SKM-1 (cell line): ENCODE results near the gene LMF1.
"Not testable (repeated sequence)": the region's sequence is repeated elsewhere in the genome, so short reads cannot be mapped to it uniquely, and the experiment has no call there.

Experiments used
- DNase-seq: peaks from one replicate; lab custom pipeline; 2025; ENCODE audit not compliant: unreplicated experiment; lab: John Stamatoyannopoulos, UW

LMF1 gene

DNA sequence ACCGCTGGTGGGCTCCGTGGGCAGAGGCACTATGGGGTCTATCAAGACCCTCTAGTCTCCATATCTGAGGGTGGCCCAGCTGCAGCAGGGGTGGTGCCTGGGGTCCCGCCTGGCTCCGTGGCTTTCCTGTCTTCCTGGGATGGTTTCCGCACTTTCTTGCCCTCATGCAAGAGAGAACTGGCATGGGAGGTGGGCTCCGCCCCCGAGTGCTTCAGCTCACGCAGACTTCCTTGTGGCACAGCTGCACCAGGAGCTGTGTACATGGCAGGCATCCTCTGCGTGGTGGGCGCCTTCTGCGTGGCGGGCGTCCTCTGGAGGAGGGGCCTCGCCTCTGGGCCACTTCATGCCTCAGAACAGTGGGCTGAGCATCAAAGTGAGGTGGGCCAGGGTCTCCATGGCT is 73.1 kb downstream of the LMF1 start:
- DNase-seq: no peak

GRCh38 chr16:897200-897543 is 73.6 kb downstream of the LMF1 start:
- no peak for DNase-seq

DNA sequence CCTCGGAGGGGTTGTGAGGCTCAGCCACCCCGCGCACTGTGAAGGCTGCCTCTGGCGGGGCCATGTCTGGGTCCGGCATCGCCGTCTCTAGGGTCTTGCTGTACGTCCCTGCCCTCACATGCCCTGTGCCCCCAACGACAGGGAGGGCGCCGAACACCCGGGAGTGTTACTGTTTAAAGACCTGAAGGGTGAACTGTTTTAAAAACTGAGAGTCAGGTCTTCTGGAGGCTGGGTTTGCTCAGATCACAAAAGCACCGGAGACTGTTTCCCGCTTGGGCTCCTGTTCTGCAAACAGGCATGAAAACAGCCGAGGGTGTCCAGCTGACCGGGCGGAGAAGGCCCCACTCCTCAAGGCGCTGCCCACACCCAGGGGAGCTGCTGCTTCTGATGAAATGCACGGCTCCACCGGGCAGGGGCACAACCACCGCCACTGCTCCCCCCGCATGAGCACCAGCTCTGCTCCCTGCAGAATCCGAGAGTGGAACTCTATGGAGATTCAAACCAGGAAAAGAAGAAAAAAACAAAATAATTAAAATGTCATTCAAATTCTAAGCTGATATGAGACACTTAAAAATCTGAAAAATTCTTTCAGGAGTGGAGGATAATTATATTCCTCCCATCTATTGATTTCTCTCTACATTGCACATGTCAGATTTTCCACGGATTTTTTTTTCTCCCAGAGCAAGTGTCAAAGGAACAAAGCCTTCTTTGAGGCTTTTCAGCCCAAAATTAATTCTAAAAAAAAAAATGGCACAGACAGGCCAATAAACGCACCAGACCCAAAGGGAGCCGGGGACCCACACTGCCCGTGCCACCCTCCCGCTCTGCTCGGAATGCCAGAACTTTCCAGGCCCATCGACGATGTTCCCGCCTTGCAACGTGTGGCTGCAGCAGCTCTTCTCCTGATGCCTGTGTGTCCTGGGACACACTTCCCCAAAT is 74.3 kb downstream of the LMF1 start:
- DNase-seq: no peak

DNA sequence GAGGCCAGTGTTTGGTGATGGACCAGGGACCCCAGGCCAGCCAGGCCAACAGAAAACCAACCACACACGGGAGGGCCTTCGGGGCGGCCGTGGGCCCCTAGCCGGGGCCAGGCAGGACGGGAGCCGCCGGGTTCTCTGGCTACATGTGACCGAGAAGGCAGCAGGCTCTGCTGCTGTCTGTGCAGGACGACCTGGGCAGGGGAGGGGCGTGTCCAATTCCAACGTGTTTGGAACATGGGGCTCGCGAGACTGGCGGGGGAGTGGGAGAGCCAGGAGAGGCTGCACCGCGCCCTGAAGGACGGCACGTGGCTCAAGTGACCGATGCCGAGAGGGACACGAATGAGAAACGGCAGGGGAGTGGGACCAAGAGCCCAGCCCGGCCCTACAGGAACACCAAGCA is 75.4 kb downstream of the LMF1 start:
- no peak for DNase-seq

- no peak for DNase-seq
Measured at GRCh38 chr16:894841-895240, 75.9 kb downstream of the LMF1 start.

DNA sequence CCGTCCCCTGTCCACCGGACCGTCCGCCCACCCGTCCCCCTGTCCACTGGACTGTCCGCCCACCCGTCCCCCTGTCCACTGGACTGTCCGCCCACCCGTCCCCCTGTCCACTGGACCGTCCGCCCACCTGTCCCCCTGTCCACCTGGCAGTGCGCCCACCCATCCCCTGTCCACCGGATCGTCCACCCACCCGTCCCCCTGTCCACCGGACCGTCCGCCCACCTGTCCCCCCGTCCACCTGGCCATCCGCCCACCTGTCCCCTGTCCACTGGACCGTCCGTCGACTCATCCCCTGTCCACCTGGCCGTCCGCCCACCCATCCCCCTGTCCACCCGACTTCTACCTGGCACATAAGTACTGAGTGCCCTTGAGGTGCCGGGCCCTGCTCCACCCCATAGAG is 76.6 kb downstream of the LMF1 start:
- no peak for DNase-seq

GRCh38 chr16:893360-893759 is 77.4 kb downstream of the LMF1 start:
- no peak for DNase-seq

DNA sequence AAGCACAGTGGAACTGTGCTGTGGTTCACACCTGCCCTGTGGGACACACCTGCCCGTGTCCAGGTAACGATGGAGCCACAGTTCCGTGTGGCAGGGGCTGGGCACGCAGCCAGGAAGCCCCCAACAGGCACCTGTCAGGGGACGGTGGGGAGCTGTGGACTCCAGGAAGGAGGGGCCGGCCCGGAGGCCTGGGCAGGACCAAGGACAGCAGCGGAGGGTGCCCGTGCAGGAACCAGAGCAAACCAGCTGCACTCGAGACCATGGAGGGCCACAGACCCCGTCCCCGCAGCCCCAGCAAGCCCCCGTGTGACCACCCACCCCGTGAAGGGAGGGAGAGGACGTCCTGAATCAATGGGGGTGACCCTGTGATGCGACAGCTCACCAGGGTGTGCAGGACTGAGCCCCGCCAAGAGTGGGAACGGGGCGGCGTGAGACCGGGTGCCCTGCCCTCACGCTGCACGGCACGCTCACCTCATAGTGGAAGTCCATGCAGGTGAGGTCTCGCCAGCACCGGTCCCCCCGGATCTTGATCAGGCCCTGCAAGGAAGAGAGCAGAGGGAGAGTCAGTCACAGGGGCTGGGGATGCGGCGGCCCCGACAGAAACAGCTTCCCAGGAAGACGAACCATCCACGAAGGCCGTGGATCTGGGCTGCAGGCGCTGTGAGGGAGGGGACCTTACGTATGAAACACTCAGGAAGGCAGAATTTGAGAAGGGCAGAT is 78.1 kb downstream of the LMF1 start:
- DNase-seq: no peak

DNA sequence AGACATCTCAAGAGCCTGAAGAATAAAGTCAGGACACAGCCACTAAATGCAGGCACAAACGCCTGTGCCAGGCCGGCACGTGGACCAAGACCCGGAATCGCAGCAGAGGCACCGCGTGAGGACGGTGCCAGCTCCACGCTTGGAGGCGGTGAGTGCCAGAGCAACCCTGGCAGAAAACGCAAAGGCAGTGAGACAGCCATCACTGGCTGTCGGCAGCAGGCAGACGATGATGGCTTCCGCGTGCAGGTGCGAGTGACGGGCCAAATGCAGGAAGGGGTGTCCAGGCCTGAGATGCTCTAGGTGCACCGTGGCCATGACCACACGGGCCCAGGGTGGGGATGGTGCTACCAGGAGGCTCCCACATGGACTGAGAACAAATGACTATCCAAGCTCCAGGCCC is 78.8 kb downstream of the LMF1 start:
- DNase-seq: no peak

GRCh38 chr16:891353-891740 is 79.4 kb downstream of the LMF1 start:
- no peak for DNase-seq

GRCh38 chr16:890716-891352 is 80.0 kb downstream of the LMF1 start:
- DNase-seq: no peak

- DNase-seq: no peak
Measured at GRCh38 chr16:890217-890616, 80.6 kb downstream of the LMF1 start.

GRCh38 chr16:889586-889985 is 81.2 kb downstream of the LMF1 start:
- no peak for DNase-seq

GRCh38 chr16:888901-889570 is 81.7 kb downstream of the LMF1 start:
- no peak for DNase-seq

DNA sequence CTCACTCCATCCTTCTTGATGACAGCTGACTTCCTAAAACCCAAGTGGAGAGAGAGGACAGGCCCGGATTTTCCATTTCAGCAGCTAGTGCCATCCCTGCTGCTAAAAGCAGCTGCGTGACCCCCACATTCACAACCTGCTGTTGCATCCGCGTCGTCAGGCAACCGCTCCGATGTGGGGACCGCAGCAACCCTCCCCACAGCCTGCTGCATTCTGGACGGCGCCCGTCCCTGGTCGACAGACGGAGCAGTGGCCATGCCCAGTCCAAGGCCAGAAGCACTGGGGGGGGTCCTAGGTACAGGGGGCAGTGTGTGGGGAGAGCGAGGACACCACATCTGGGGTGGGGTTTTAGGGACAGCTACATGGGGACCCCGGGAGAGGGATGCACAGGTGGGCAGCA is 82.3 kb downstream of the LMF1 start:
- not testable (repeated sequence) for DNase-seq

DNA sequence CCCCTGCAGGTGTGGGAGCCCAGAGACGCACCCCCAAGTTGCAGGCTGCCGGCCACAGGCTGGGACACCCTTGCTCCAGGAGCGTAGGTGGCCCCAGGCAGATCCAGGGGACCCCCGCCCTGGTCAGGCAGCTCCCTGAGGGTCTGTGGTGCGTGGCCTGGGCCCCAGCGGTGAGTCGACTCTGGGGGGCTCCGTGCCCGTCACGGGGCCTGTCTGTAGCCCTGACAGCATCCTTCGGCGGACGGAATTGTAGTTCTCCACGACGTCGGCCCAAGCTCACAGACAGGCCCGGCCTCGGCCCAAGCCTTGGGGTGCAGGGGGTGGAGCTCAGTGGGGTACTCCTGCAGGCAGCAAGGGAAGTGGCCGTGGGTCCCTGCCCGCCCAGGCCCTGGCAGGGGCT is 82.9 kb downstream of the LMF1 start:
- no peak for DNase-seq

DNA sequence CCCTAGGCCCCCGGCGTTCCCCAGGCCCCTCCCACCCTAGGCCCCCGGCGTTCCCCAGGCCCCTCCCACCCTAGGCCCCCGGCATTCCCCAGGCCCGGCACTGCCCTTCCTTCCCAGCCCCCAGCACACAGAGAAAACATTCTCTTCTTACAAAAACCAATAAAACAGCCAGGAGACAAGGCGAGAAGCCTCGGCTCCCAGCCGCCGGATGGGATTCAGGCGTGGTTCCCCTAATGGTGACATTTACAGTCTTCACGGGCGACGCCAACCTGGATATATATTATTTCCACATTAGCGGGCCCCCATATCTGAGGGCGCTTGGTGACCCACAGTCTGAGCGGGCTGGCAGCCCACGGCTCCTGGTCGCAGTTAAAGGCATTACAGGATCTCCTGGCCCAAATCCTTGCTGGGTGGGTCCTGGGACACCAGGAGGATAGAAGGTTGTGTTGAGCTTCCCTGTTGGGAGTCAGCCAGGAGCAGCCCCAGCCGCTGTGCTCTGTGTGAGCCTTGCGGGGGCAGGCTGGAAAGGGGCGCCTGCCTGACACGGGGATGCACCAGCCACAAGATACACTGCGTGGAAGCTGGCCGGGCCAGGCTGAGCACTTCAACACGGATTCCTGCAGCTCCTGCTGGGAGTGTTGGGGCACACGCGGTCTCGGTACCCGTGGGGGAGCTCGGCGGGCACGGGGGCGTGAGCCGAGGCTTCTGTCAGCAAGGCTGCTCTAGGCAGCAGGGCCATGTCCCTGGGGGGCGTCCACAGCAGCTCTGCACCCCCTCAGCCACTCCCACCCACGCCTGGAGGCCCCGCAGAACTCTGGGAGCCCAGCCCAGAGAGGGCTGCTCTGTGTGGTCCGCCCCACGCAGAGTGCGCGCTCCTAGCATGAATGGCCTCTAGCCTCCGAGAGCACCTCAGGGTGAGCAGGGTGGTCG is 83.7 kb downstream of the LMF1 start:
- no peak for DNase-seq

GRCh38 chr16:886084-886543 is 84.7 kb downstream of the LMF1 start:
- no peak for DNase-seq

DNA sequence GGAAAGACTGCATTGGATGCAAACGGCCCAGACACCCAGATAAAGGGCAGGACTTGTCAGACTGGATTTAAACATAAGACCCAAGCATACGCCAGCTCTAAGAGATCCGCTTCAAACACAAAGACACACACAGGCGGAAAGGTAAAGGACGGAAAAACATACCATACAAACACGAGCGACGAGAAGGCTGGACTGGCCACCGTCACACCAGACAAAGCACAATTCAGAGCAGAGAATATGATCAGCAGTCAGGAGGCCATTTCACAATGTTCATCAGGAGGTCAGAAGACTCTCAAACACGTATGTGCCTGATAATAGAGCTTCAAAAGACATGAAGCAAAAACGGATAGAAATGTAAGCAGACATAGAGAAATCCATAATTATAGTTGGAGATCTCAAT is 85.4 kb downstream of the LMF1 start:
- DNase-seq: no peak

- DNase-seq: no peak
Measured at GRCh38 chr16:884232-884631, 86.6 kb downstream of the LMF1 start.
